ENCODE measurements around the gene PCBP2. TPM values are rescaled to one million over a fixed set of nuclear protein-coding genes. Genes with fewer than 3 reads are reported as not detected.
A peak's percentile ranks its signal among the peaks of the same experiment; 100 is the strongest.
"Not testable (repeated sequence)": the region's sequence is repeated elsewhere in the genome, so short reads cannot be mapped to it uniquely, and the experiment has no call there.

Gene PCBP2
- 1,351 and 1,375 TPM in 2 replicates for total RNA-seq
- long read RNA-seq, transcript PCBP2-209 (3 exons, 1,696 nt) = major isoform, 10 of 91 reads
- long read RNA-seq, partial matches to known transcripts = 53 of 91 reads
- long read RNA-seq, other reads (novel, unspliced or antisense) = 14 of 91 reads

DNA sequence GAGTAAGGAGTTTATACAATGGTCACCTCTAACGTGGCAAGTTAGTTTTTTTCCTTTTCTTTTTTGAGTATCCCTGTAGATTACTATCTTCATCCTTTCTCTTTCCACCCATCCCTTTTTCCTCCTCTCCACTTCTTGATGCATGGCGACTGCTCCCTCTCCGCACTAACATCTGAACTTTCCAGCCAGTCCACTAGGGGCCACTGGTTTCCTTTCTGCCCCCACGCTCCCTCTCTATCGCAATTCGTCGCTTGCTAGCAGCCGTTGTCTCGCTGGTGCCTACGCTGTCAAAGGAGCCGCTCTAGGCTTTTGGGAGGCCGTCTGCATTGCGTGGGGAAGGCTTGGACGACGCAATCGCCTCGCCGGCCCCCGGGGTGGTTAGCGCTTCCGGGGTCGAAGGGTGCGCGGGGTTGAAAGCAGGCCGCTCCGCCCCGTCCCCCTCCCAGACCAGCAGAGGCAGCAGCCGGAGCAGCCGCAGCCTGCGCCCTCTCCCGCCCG lies at the start of gene PCBP2:
PCBP2 (plus strand) TSS at position 442 of the 498 bp plus-strand sequence. CDS start 2,699 bp downstream, outside the sequence.
- Mint-ChIP-seq H3K4me1 (peaks cover 24% of the 10 kb centered on the region), H3K4me3 (peak within 1 kb of the TSS; percentile 99), H3K36me3 (ENCODE audit: low read depth) (peaks cover 21% of the 10 kb centered on the region), H3K27ac (ENCODE audit: unreplicated experiment) (peak within 1 kb of the TSS; percentile 100), H3K27me3 (ENCODE audit: low read depth) (no peaks in the 10 kb centered on the region), H3K9me3 (no peaks in the 10 kb centered on the region)
- peak; percentile 86 for TF ChIP-seq CTCF (conservative IDR thresholded peaks at IDR 0.05)
- peak; percentile 96 for DNase-seq (ENCODE audit: low read depth, low spot score)

DNA sequence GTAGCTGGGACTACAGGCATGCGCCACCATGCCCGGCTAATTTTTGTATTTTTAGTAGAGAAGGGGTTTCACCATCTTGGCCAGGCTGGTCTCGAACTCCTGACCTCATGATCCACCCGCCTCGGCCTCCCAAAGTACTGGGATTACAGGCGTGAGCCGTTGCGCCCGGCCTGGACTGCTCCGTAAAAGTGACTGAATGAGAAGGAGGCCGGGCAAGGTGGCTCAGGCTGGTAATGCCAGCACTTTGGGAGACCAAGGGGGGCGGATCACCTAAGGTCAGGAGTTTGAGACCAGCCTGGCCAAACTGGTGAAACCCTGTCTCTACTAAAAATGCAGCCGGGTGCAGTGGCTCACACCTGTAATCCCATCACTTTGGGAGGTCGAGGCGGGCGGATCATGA lies 49.6 kb upstream of the PCBP2 start:
- DNase-seq (ENCODE audit: low read depth, low spot score); H3K27me3 Mint-ChIP-seq (ENCODE audit: low read depth); H3K27ac Mint-ChIP-seq (ENCODE audit: unreplicated experiment); H3K9me3 Mint-ChIP-seq; H3K4me3 Mint-ChIP-seq: not testable (repeated sequence)
- Mint-ChIP-seq H3K4me1 (peaks cover 11% of the 10 kb centered on the region), H3K36me3 (ENCODE audit: low read depth) (peaks cover 10% of the 10 kb centered on the region)

- no peaks in the 10 kb centered on the region for H3K27me3 Mint-ChIP-seq (ENCODE audit: low read depth)
- no peak overlapping the region for H3K4me3 Mint-ChIP-seq
- TF ChIP-seq CTCF (conservative IDR thresholded peaks at IDR 0.05) = no peak
- H3K4me1 Mint-ChIP-seq = peaks cover 7% of the 10 kb centered on the region
- peaks cover 10% of the 10 kb centered on the region for H3K36me3 Mint-ChIP-seq (ENCODE audit: low read depth)
- no peak for DNase-seq (ENCODE audit: low read depth, low spot score)
- peaks cover 4% of the 10 kb centered on the region for H3K9me3 Mint-ChIP-seq
- no peak overlapping the region for H3K27ac Mint-ChIP-seq (ENCODE audit: unreplicated experiment)
These were observed 49.0 kb upstream of the PCBP2 start for GRCh38 chr12:53402871-53403270.

- Mint-ChIP-seq H3K27me3 (ENCODE audit: low read depth) (no peaks in the 10 kb centered on the region), H3K4me3 (no peak overlapping the region), H3K27ac (ENCODE audit: unreplicated experiment) (no peak overlapping the region), H3K9me3 (no peaks in the 10 kb centered on the region), H3K4me1 (peaks cover 41% of the 10 kb centered on the region), H3K36me3 (ENCODE audit: low read depth) (peaks cover 20% of the 10 kb centered on the region)
- no peak for TF ChIP-seq CTCF (conservative IDR thresholded peaks at IDR 0.05)
- no peak for DNase-seq (ENCODE audit: low read depth, low spot score)
These were observed 41.0 kb upstream of the PCBP2 start for GRCh38 chr12:53410951-53411350.

- no peaks in the 10 kb centered on the region for H3K9me3 Mint-ChIP-seq
- no peaks in the 10 kb centered on the region for H3K27me3 Mint-ChIP-seq (ENCODE audit: low read depth)
- peak overlapping the region; percentile 36 for H3K4me3 Mint-ChIP-seq
- H3K27ac Mint-ChIP-seq (ENCODE audit: unreplicated experiment) = no peak overlapping the region
- no peak for TF ChIP-seq CTCF (conservative IDR thresholded peaks at IDR 0.05)
- peaks cover 17% of the 10 kb centered on the region for H3K36me3 Mint-ChIP-seq (ENCODE audit: low read depth)
- H3K4me1 Mint-ChIP-seq = peaks cover 46% of the 10 kb centered on the region
- DNase-seq (ENCODE audit: low read depth, low spot score) = no peak
These were observed 38.3 kb upstream of the PCBP2 start for GRCh38 chr12:53413485-53414204.
